RWPE2 (cell line): ENCODE results near the gene ANXA9.
A peak's percentile ranks its signal among the peaks of the same experiment; 100 is the strongest.

ENCODE experiments used
- ATAC-seq: fragments of 200-7000 bp; cut with Tn5 transposase; 3 replicates; pipeline ENCODE4 v1.9.1; 2021; ENCODE audit warnings: low read depth
- DNase-seq: peaks from one replicate; pipeline ENCODE4 v3.0.0-alpha.2; 2020; ENCODE audit warnings: low spot score
- H3K27ac ChIP-seq: fragments of 450-650 bp; 2 replicates; pipeline ENCODE4 v1.5.1; 2017; ENCODE audit warnings: mild to moderate bottlenecking; ENCODE audit not compliant: poor library complexity, severe bottlenecking
- H3K27me3 ChIP-seq: fragments of 250-450 bp; sonication (Bioruptor Pico); 2 replicates; pipeline ENCODE4 v1.5.1; 2021; ENCODE audit warnings: mild to moderate bottlenecking, moderate library complexity; ENCODE audit not compliant: insufficient read depth, poor library complexity, severe bottlenecking
- H3K36me3 ChIP-seq: fragments of 250-450 bp; sonication (Bioruptor Pico); 2 replicates; pipeline ENCODE4 v1.5.1; 2020; ENCODE audit warnings: low read depth, mild to moderate bottlenecking, moderate library complexity
- H3K4me1 ChIP-seq: fragments of 250-450 bp; sonication (Bioruptor Pico); 2 replicates; pipeline ENCODE4 v1.5.1; 2021; ENCODE audit warnings: mild to moderate bottlenecking, moderate library complexity; ENCODE audit not compliant: insufficient read depth, poor library complexity, severe bottlenecking
- H3K4me3 ChIP-seq: fragments of 250-450 bp; sonication (Bioruptor Pico); 2 replicates; pipeline ENCODE4 v1.5.1; 2021; ENCODE audit warnings: mild to moderate bottlenecking, moderate library complexity; ENCODE audit not compliant: severe bottlenecking
- H3K9me3 ChIP-seq: fragments of 250-450 bp; sonication (Bioruptor Pico); 2 replicates; pipeline ENCODE4 v1.5.1; 2021; ENCODE audit warnings: mild to moderate bottlenecking, moderate library complexity; ENCODE audit not compliant: severe bottlenecking
- TF ChIP-seq, protein P1 (sequence below): fragments of 450-650 bp; IDR thresholded peaks from one replicate; pipeline ENCODE4 v1.5.1; 2017; ENCODE audit warnings: mild to moderate bottlenecking, moderate library complexity; ENCODE audit not compliant: poor library complexity, severe bottlenecking

ANXA9 gene

DNA sequence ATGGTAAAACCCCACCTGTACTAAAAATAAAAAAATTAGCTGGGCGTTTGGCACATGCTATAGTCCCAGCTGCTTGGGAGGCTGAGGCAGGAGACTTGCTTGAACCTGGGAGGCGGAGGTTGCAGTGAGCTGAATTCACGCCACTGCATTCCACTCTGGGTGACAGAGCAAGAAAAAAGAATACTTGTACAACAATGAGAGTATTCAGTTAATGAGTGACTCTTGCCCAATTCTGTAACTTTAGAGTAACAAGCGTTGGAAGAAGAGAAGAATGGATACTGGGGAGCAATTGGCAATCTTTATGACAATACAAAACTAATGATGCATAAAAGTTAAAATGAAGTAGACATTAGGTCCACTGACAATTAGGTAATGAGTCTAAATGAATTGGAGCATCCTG lies 10.5 kb downstream of the ANXA9 start:
- no peaks in the 10 kb centered on the region for H3K9me3 ChIP-seq
- no peaks in the 10 kb centered on the region for H3K27me3 ChIP-seq
- H3K27ac ChIP-seq: no peak overlapping the region
- H3K4me3 ChIP-seq: no peak overlapping the region
- no peaks in the 10 kb centered on the region for H3K4me1 ChIP-seq
- ATAC-seq: no peak
- TF ChIP-seq, protein P1, sequence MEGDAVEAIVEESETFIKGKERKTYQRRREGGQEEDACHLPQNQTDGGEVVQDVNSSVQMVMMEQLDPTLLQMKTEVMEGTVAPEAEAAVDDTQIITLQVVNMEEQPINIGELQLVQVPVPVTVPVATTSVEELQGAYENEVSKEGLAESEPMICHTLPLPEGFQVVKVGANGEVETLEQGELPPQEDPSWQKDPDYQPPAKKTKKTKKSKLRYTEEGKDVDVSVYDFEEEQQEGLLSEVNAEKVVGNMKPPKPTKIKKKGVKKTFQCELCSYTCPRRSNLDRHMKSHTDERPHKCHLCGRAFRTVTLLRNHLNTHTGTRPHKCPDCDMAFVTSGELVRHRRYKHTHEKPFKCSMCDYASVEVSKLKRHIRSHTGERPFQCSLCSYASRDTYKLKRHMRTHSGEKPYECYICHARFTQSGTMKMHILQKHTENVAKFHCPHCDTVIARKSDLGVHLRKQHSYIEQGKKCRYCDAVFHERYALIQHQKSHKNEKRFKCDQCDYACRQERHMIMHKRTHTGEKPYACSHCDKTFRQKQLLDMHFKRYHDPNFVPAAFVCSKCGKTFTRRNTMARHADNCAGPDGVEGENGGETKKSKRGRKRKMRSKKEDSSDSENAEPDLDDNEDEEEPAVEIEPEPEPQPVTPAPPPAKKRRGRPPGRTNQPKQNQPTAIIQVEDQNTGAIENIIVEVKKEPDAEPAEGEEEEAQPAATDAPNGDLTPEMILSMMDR: no peak
- H3K36me3 ChIP-seq: no peaks in the 10 kb centered on the region
- no peak for DNase-seq

DNA sequence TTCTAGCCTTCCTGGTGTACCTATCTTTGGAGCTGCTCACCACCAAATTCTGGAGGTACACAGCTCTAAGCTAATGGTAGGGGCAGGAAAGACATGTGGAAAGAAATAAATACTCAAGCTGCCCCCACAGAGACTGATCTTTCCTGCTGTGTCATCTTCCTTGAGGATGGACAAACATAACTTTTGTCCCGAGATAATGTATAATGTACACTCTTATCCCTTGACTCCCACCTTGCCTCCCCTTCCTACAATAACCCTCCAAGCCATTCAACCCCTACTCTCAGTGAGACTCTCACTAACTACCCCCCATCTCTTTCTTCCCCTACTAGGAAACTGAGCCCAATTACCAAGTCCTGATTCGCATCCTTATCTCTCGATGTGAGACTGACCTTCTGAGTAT lies 12.2 kb downstream of the ANXA9 start:
- Histone ChIP-seq H3K36me3 (no peaks in the 10 kb centered on the region), H3K27ac (no peak overlapping the region), H3K27me3 (no peaks in the 10 kb centered on the region), H3K4me1 (no peaks in the 10 kb centered on the region), H3K9me3 (no peaks in the 10 kb centered on the region), H3K4me3 (no peak overlapping the region)
- DNase-seq (no peak), ATAC-seq (no peak)
- TF ChIP-seq, protein P1: no peak

DNA sequence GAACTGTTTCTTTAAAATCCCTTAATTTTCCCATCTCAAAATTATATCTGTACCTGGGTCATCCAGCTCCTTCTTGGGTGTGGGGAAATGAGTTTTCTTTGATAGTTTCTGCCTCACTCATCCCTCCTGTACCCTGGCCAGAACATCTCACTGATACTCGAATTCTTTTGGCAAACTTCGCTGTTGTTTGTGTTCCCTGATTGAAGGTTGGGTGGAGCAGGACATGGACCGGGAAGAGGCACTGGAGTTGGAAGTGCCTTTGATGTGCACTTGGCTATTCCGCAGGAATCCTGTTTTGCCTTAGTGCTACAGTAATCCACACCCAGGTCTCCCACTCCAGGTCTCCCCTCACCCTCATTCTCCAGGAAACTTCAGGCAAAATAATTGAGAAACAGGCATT lies 13.4 kb downstream of the ANXA9 start:
- DNase-seq: no peak
- Histone ChIP-seq H3K4me3 (no peak overlapping the region), H3K27me3 (no peaks in the 10 kb centered on the region), H3K4me1 (no peaks in the 10 kb centered on the region), H3K27ac (no peak overlapping the region), H3K36me3 (peaks cover 4% of the 10 kb centered on the region; the same call in 1 of the 2 replicates), H3K9me3 (no peaks in the 10 kb centered on the region)
- ATAC-seq: no peak
- TF ChIP-seq, protein P1: no peak

DNA sequence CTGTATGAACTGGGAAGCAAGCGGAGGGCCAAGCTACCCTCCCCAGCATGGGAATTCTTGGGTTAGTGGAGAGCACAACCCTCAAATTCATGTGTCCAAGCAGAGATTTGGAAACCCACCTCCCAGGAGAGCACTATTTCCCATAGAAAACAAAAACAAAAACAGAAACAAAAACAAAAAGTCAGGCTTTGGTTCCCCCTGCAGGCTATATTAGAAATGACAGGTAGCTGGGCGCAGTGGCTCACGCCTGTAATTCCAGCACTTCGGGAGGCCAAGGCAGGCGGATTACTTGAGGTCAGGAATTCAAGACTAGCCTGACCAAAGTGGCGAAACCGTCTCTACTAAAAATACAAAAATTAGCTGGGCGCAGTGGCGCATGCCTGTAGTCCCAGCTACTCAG lies 13.8 kb downstream of the ANXA9 start:
- no peak overlapping the region for H3K4me3 ChIP-seq
- ATAC-seq (0 out of 3 replicates have a peak, but pooled peaks have one; percentile 36), DNase-seq (no peak)
- TF ChIP-seq, protein P1: peak; percentile 78
- H3K4me1 ChIP-seq: no peaks in the 10 kb centered on the region
- H3K36me3 ChIP-seq: peaks cover 5% of the 10 kb centered on the region; the same call in 1 of the 2 replicates
- no peaks in the 10 kb centered on the region for H3K9me3 ChIP-seq
- H3K27ac ChIP-seq: no peak overlapping the region
- H3K27me3 ChIP-seq: no peaks in the 10 kb centered on the region

DNA sequence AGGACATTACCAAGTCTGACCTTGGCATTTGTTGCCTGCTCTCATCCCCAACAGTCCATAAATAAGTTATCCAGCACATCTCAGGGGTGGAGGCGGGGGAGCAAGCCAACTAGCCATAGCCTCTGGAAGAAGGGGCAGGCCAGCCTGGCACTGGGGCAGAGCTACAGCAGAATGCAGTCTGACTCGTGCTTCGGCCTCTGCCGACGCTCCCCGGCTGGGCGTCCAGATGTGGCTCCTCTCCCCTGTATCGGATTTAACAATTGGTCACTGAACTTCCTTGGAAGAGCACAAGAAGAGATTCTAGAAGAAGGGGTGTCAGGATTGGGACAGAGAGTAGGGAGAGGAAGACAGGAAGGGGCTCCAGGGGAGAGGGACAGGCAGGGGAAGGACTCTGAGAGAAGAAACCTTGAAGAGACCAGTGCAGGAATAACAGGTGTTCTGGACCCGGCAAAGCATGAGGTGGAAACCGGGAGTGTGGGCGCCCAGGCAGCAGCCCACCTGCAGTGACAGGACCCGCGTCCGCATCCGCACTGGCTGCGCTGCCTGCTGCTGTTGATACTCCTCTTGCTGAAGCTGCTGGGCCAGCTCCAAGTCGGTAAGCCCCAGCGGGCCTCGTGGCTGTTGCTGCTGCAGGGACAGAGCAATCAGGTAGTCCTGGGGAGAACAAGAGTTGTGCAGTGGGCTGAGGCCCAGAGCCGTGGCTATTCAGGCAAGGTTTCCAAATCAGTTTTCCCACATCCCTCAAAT lies 15.2 kb downstream of the ANXA9 start:
- peaks cover 5% of the 10 kb centered on the region; the same call in 1 of the 2 replicates for H3K36me3 ChIP-seq
- no peak overlapping the region for H3K27ac ChIP-seq
- H3K9me3 ChIP-seq: no peaks in the 10 kb centered on the region
- DNase-seq (no peak), ATAC-seq (no peak)
- H3K4me1 ChIP-seq: no peaks in the 10 kb centered on the region
- no peak overlapping the region for H3K4me3 ChIP-seq
- TF ChIP-seq, protein P1: no peak
- H3K27me3 ChIP-seq: no peaks in the 10 kb centered on the region
